Activated CD8-positive, alpha-beta memory T cell treated with anti-CD3 and anti-CD28 coated beads, Interleukin-2, amount 50 U/mL, for 4 hours (primary cell): ENCODE data around the gene PTPRD.

Experiments used
- DNase-seq: peaks from one replicate; pipeline ENCODE4 v3.0.0-alpha.2; 2020

The PTPRD gene

GRCh38 chr9:8799615-8800014 lies 1813.2 kb downstream of the PTPRD start:
- DNase-seq: no peak

GRCh38 chr9:8799206-8799605 lies 1813.6 kb downstream of the PTPRD start:
- DNase-seq: no peak

GRCh38 chr9:8784838-8785237 lies 1828.0 kb downstream of the PTPRD start:
- no peak for DNase-seq

GRCh38 chr9:8783941-8784340 lies 1828.9 kb downstream of the PTPRD start:
- DNase-seq: no peak

- DNase-seq: no peak
Measured at GRCh38 chr9:8782237-8782636, 1830.6 kb downstream of the PTPRD start.

GRCh38 chr9:8781458-8781857 lies 1831.3 kb downstream of the PTPRD start:
- DNase-seq: no peak

- DNase-seq: no peak
Measured at GRCh38 chr9:8780386-8780785, 1832.4 kb downstream of the PTPRD start.

- DNase-seq: no peak
Measured at GRCh38 chr9:8779478-8779877, 1833.3 kb downstream of the PTPRD start.

- DNase-seq: no peak
Measured at GRCh38 chr9:8778356-8778755, 1834.4 kb downstream of the PTPRD start.

GRCh38 chr9:8772302-8772701 lies 1840.5 kb downstream of the PTPRD start:
- no peak for DNase-seq

- no peak for DNase-seq
Measured at GRCh38 chr9:8769153-8769552, 1843.6 kb downstream of the PTPRD start.

- no peak for DNase-seq
Measured at GRCh38 chr9:8766096-8766495, 1846.7 kb downstream of the PTPRD start.

- DNase-seq: no peak
Measured at GRCh38 chr9:8764051-8764450, 1848.8 kb downstream of the PTPRD start.

GRCh38 chr9:8762479-8763085 lies 1850.2 kb downstream of the PTPRD start:
- no peak for DNase-seq

- no peak for DNase-seq
Measured at GRCh38 chr9:8760000-8760767, 1852.6 kb downstream of the PTPRD start.

GRCh38 chr9:8757881-8758280 lies 1854.9 kb downstream of the PTPRD start:
- DNase-seq: no peak

- DNase-seq: no peak
Measured at GRCh38 chr9:8754751-8755150, 1858.1 kb downstream of the PTPRD start.

- DNase-seq: no peak
Measured at GRCh38 chr9:8751406-8751930, 1861.3 kb downstream of the PTPRD start.

GRCh38 chr9:8750639-8751051 lies 1862.2 kb downstream of the PTPRD start:
- no peak for DNase-seq

GRCh38 chr9:8745347-8745746 lies 1867.5 kb downstream of the PTPRD start:
- no peak for DNase-seq

- DNase-seq: no peak
Measured at GRCh38 chr9:8738945-8739344, 1873.9 kb downstream of the PTPRD start.

- no peak for DNase-seq
Measured at GRCh38 chr9:8736805-8737204, 1876.0 kb downstream of the PTPRD start.

GRCh38 chr9:8734760-8735159 lies 1878.0 kb downstream of the PTPRD start:
- DNase-seq: no peak

- DNase-seq: no peak
Measured at GRCh38 chr9:8733131-8733954, 1879.5 kb downstream of the PTPRD start.
